GM18499 (cell line): ENCODE results near the gene TRAF3.

ENCODE experiments used
- ATAC-seq: cut with Tn5 transposase; IDR thresholded peaks from one replicate; pipeline ENCODE4 v1.9.1; 2021; ENCODE audit warnings: moderate number of reproducible peaks; ENCODE audit not compliant: insufficient read depth, unreplicated experiment

Gene TRAF3, protein sequence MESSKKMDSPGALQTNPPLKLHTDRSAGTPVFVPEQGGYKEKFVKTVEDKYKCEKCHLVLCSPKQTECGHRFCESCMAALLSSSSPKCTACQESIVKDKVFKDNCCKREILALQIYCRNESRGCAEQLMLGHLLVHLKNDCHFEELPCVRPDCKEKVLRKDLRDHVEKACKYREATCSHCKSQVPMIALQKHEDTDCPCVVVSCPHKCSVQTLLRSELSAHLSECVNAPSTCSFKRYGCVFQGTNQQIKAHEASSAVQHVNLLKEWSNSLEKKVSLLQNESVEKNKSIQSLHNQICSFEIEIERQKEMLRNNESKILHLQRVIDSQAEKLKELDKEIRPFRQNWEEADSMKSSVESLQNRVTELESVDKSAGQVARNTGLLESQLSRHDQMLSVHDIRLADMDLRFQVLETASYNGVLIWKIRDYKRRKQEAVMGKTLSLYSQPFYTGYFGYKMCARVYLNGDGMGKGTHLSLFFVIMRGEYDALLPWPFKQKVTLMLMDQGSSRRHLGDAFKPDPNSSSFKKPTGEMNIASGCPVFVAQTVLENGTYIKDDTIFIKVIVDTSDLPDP

DNA sequence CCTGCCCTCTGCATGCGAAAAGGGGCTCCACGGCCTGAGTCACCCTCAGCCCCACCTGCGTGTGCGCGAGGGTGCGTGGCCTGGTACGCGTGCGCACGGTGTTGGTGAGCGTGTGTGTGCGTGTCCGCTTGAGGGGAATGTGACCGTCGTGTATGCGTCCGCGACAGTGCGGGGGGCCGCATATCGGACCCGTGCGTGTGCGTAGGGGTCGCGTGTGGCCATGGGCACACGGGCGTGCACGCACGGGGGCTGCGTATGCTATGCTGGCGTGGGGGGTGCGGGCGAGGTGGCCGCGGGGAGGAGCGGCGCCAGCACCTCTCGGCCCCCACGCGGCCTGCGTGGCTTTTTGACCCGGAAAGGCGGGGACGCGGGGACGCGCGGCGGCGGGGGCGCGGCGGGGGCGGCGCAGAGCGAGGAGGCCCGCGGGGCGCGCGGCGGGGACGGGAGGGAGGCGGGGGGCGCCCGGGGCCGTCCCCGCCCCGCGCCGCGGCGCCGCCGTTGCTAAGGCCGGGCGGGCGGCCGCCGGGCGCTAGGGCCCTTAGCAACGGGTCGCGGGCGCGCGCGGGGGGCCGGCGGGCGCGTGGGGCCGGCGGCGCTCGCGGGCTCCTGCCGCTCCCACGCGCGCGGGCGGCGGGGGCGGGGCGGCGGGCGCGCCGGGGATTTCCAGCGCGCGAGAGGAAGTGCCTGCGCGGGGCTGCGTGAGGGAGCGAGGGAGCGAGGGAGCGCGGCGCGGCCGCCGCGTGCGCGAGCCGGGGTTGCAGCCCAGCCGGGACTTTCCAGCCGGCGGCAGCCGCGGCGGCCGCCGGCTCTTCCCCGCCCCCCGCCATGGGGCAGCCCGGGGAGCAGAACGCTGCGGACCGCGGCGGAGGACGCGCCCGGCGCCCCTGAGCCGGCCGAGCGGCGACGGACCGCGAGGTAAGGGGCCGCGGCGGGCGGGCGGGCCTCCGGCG is at the start of gene TRAF3:
Gene TRAF3, plus strand, starts transcription at position 689 of the 950 bp plus-strand sequence. CDS start 92,753 bp downstream, outside the sequence.
- ATAC-seq, result no peak

DNA sequence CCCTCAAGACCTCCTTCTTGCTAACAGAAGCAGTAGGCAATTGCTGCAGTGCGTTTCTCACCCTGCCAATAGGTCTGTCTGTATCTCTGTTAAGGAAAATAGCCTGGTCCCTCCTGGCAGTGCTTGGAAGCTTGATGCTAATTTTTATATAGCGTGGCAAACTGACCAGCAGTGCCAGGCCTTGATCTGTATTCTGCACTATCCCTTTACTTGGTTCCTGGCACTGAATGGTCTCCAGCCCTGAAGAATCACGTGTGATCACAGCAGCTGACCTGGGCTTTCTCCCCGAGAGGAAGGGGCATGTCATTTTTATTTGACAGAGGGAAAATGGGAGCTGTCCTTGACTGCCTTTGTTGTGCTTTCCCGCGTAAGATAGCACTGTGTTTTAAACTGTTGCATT is 48.7 kb upstream of the TRAF3 start:
- no peak for ATAC-seq

DNA sequence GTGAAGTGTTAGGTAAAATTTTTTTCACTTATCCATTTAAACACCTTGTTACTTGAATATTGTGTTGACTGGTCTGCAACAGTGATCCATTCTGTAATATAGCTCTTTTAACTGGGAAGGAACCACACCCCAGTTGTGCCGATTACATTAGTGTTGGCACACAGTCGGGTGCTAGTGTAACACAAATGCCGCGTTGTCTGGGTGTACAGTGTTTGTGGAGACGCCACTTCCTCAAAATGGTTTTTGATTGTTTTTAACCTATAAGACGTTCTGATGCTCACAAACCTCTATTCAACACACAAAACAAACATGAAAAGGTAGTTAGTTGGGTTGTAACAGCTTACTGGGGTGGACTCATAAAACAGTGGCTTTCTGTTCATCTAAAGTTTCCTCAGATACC is 48.0 kb upstream of the TRAF3 start:
- no peak for ATAC-seq

DNA sequence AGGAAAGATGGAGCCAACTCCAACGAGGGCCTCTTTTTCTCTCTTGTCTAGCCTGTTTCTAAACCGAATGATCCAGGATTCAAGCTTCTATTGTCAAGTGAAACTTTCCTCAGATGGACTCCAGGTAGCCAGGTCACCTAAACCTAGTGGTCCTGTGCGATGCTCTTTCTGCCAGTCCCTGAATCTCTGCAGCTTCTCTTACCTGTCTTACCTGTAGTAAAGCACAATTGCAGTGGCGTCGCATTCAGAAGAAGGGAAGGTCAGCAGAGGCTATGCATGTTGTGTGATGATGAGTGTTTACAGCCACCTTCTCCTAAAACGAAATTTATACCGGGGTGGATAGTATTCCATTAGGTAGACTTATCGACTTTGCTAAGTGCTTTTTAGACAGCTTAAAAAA is 47.4 kb upstream of the TRAF3 start:
- ATAC-seq, result no peak

DNA sequence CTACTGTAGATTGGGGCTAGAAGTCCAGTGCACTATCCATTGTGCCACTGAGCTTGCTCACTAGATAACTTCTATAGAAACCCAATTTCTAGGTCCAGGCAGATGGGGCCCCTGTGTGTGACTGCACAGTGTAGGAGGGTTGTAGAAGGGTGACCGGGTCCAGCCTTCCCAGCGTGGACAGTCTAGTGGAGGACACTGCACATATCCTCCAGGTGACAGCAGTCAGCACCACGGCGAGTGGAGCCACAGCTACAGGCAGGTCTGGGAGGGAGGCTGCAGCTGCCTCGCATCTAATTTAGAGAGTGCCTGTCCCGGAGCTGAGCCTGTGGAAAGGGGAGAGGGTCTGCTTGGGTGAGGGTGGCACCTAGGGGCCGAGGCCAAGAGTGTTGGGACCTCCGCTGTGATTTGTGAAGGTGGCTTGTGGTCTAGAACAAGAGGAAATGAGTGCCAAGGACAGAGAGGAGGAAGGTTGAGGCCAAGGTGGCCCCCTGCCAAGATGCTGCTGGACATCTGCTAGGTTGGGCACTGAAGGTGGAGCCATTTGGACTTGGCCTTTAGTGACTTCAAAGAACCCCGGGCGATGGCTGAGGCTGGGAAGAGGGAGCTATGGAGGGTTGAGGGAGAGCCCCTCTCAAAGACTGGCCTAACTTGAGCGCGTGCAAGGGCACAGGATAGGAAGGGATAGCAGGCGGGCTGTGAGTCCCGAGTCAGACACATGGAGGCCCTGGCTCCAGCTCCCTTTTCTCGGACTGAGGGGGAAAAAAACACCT is 46.0 kb upstream of the TRAF3 start:
- no peak for ATAC-seq

DNA sequence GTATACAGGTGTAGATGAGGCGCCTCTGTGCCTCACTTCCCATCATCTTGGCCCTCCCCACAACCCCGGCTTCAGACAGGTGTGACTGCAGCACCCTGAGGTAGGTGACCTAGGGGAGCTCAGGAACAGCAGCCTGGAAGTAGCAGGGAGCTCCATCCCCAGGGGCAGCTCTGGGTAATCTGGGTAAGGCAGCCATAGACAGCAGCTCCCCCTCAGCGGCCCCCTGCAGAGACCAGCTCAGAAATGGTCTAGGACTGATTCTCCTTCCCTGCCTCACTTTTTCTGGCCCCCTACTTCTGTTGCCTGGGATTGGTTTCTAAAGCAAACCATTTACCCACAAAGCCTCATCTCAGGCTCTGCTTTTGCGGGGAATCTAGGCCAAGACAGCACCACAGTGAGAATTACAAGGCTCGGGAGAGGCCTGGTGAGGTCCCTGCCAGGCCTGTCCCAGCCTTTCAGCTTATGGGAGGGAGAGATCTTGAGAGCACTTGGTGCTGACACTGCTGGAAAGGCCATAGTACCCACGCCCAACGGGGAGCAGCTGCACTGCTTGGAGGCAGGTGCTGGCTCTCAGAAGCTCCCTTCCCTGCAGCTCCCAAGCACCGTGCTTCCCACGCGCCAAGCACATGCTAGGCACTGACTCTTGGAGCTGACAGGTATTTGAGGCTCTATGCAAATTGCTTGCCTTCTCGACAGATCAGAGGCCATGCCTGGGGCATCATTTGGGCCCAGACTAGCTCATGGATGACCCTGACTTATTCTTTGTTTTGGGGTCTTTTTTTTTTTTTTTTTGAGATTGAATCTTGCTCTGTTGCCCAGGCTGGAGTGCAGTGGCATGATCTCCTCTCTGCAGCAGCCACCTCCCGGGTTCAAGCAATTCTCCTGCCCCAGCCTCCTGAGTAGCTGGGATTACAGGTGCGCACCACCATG is 45.1 kb upstream of the TRAF3 start:
- no peak for ATAC-seq

DNA sequence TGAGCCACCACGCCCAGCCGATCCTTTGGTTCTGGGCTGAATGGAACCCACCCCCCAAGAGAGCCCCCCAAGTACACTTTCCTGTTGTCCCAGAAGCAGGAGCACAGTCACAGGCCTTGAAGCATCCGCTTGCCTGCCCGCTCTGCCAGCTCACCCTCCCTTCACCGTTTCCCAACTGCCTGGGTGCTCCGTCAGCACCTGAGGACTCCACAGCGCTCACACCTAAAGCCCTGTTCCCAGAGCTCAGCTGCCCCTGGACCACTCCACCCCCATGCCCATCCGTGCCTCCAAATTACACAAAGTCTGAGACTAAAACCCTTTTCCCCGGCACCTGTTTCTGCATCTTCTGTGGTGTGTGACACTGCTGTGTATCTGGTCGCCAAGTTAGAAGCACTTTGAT is 44.3 kb upstream of the TRAF3 start:
- no peak for ATAC-seq

DNA sequence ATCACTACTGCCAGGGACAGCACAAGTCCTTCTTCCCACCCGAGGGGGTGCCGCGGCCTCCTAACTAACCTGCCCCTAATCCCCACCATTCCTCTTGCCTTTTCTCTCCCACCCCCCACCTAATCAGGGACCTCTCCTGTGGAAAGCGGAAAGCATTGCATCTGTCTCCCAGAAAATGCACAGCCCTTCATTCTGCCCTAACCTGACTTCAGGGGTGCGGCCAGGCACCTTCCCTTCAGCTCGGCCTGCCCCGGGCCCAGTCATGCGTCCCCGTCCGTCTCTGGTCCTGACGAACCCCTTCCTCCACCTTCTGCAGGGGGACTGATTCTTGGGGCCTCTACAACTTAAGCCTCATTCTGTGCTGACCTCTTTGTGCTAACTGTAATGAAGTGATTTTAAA is 43.9 kb upstream of the TRAF3 start:
- no peak for ATAC-seq

DNA sequence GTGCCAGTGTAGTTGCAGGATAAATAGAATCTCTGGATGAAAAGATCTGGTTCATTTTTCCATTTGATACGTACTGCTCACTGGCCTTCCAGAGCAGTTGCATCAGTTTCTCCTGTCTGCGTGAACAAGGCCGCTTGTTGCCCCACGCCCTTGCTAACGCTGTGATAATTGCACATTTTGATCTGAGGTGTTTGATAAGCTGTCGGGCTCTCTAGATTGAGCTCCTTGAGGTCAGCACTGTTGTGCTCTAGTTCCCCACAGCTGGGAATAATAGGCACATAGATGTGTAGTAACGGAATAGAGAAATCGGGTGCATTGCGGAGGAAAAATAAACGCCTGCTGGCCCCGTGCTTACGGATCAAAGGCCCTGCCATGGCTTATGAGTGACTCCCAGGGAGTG is 42.8 kb upstream of the TRAF3 start:
- ATAC-seq, result no peak

DNA sequence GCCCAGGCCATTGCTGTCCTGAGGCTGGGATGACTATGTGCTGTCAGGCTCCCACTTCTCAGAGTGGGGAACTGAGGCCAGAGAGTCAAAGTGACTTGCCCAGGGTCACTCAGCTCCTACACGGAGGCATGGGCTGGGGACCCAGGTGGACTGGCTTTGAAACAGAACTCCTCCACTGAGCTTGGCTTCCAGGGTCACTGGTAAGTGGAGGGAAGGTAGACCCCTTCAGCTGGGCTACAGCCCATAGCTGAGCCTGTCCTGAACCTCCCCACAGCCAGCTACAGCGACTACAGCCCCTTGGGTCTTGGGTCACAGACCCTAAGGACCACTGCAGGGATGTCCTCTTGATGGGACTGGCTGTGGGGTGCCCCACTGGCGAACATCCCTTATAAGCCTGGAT is 40.3 kb upstream of the TRAF3 start:
- ATAC-seq, result no peak

DNA sequence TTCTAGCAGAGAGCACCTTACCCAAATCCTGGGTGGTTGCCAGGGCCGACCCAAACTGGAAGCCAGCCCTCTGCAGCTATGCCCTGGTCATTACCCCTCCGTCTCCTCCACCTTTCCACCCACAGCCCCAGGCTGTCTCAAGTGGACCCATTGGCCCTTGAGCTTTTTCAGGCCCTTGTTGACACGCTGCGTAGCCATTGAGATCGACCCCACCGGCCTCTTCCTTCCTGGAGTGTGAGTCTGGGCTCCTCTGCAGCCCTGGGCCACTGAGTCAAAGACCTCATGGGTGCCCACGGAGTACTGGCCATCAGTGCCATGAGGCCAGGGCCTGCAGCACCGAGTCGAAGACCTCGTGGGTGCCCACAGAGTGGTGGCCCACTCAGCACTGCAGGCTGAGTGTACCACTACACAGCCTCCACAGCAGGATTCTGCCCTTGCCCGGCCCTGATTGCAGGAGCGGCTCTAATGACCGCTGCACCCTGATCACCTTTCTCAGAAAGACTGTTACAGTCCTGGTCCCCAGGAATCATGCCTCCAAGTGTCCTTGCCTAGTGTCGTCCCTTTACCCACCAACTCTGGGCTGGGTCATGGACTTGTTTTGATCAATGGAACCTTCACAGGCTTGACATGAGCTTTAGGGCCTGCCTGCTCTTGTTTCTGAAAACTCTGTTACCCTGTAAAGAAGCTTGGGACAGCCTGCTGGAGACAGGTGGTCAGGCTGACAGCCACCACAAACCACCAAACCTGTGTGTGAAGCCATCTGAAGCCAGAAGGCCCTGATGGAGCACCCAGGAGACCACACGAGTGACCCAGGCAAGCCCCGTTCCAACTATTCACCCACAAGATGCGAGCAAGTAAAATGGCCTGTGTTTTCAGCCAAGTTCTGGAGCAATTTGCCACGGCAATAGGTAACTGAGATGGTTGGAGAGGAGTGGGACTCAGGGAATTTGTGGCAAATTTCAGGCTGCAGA is 39.6 kb upstream of the TRAF3 start:
- ATAC-seq, result no peak

DNA sequence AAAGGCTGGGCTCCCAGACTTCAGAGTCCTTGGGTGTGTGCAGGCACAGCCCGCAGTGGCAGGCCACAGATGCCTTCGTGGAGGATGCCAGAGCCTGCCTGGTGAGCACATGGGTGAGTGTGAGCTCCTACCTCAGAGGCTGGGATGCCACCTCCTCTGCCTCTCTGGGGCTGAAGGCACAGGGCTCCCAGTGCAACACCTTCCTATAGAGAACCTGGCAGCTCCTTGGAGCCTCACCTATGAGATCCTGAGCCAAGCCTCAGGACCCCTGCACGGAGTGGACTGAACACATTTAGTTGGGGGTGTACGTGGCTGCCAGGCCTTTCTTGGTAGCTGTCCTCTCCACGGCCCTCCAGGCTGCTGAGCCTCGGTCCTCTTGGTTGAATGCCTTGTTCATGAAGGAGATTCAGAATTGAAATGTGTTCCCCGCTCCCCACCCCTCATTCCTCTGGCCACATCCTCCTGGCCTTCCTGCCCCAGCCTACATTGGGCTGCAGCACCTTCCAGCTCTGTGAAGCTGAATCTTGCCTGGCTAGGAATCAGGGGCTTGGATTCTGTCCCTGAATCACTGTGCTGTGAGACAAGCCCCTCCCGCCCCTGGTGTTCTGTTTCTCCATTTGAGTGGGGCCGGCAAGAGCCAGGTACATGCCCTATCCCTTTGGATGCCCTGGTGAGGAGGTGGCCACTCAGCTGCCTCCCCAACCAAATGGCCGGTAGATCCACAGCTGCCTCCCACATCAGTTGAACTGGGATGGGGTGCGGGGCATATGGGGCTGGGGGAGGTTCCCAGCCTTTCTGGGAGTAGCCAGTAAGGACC is 38.7 kb upstream of the TRAF3 start:
- ATAC-seq, result no peak

DNA sequence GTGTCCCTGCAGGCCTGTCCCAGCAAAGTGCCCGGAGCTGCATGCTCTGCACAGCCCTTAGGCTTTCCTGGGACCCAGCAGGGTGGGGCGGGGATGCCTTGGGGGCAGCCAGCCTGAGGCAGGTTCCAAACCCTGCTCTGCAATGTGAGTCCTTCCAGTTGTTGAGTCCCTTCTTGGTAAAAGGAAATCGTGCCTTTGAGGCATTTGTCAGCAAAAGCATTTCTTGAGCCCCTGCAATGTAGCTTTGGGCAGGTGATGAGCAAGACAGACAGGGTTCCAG is 38.1 kb upstream of the TRAF3 start:
- no peak for ATAC-seq

DNA sequence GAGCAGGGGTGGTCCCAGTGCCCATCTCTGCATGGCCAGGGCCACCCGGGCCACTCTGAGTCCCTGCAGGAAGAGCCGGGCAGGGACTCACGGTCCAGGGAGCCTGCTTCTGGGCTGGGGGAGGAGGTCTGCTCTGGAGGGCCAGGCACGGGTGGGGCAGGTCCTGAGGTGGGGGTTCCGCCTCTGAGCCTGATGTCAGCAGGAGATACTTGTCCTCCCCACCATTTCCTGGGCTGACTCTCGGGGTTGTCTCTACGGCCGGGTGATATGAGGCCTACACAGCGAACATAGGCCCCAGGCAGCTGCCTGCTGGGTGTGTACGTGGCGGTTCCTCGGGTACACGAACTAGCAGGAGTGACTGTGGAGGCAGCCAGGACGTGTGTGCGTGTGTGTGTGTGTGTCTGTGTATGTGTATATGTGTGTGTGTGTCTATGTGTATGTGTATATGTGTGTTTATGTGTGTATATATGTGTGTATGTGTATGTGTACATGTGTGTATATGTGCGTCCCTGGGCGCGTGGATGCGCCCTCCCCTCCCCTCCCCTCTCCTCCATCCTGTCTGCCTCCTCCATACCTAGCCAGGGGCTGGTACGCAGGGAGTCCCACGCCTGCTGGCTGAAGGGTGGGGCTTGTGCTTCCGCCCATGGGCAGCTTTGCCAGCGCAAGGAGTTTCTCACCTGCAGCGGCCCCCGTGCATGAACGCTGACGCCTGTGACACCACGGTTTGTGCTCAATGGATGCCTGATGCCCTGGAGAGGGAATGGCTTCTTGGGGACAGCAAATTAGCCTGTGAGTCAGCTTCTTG is 30.4 kb upstream of the TRAF3 start:
- no peak for ATAC-seq

DNA sequence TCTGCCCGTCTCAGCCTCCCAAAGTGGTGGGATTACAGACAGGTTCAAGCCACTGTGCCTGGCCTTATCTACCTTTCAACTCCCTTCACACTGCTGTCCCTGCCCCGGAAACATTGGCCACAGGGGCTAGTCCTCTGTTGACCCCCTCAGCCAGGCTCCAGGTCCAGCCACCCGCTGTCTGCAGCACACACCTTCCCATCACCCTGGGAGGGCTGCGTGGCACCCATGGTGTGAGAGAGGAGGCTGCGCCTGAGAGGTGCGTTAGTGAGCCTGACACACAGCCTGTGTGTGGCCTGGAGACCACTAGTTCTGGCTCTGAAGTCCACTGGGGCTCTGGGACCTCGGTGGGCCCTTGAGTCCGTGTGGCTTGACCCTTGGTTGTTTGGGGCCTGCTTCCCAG is 28.4 kb upstream of the TRAF3 start:
- no peak for ATAC-seq

DNA sequence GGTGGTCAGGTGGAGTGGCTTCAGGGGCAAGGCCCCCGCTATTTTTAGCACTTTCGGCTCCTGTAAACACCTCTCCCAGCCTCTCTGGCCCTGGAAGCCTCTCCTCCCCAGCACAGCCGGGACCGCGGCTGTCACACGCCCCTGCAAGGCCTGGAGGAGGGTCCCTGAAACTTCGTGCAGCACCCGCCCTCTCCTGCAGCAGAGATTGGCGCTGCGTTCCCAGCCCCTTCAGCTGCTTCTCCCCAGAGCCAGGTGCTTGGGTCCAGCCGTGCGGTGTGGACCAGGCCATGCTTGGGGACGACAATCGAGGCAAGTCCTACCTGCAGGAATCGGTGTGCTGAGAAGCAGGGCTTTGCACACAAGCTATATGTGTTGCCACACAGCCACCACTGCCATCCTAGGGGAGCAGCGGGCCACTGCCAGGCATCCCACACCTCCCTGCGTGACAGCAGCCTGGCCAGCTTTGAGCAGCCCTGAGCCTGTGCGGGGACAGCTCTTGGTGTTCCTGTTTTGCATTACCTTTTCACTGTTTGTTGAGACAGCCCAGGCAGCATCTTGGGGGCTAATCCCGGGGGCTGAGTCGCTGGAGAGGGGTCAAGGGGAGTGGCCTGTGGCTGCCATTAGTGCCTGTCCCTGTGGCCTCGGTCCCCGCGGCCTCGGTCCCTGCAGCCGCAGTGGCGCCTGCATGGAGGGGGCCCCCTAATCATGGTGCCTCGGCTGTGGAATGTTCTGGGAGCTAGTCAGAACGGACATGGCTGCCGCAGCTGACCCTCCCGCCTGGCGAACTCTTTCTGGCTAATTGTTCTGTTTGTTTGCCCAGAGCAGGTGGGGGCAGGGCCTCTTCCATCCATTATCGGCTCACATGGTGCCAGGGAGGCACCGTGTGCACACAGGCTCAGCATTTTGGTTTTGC is 27.6 kb upstream of the TRAF3 start:
- no peak for ATAC-seq
